Caco-2 (cell line): ENCODE data around the gene UNC79. TPM values are rescaled to one million over a fixed set of nuclear protein-coding genes. Genes with fewer than 3 reads are reported as not detected.

Experiments used
- BruUV-seq: library from RNA; stranded (reverse); fragments of 400-500 nt; replicated peaks from 2 replicates; lab custom pipeline; 2021; lab: Mats Ljungman, UMichigan
- CTCF ChIA-PET: fragments of 300-600 bp; sonication (Branson Sonifier 250); formaldehyde crosslinking; loops from one replicate; lab custom pipeline; 2022; ENCODE audit warnings: antibody characterized with exemption; lab: Charles Lee
- POLR2A ChIA-PET: fragments of 300-600 bp; sonication (Branson Sonifier 250); formaldehyde crosslinking; loops from one replicate; lab custom pipeline; 2022; ENCODE audit warnings: antibody characterized with exemption; lab: Charles Lee
- DNase-seq, 2 experiments: peaks; one replicate each; pipeline versions ENCODE4 v3.0.0 to v3.0.0-alpha.2; 2020 to 2022
- H3K27me3 ChIP-seq: replicated peaks from 2 replicates; pipeline ENCODE4 v1.6.0; 2011; ENCODE audit warnings: low read length; ENCODE audit not compliant: control insufficient read depth, insufficient read depth
- H3K36me3 ChIP-seq: 2 replicates; pipeline ENCODE4 v1.5.1; 2011; ENCODE audit warnings: low read length; ENCODE audit not compliant: control insufficient read depth, insufficient read depth
- H3K4me1 ChIP-seq: fragments of 250-450 bp; sonication (Bioruptor Pico); 2 replicates; pipeline ENCODE4 v1.5.1; 2020; ENCODE audit warnings: mild to moderate bottlenecking
- H3K4me3 ChIP-seq: 2 replicates; pipeline ENCODE4 v1.5.1; 2011; ENCODE audit warnings: low read depth, mild to moderate bottlenecking, control low read depth, low read length
- H3K9me3 ChIP-seq: fragments of 250-450 bp; sonication (Bioruptor Pico); 2 replicates; pipeline ENCODE4 v1.5.1; 2020; ENCODE audit warnings: mild to moderate bottlenecking, moderate library complexity
- H3K27ac Mint-ChIP-seq: one replicate; pipeline ENCODE4 v1.8.0; 2022; ENCODE audit warnings: mixed read lengths; ENCODE audit not compliant: unreplicated experiment
- H3K27me3 Mint-ChIP-seq: one replicate; pipeline ENCODE4 v1.8.0; 2022; ENCODE audit warnings: mixed read lengths; ENCODE audit not compliant: insufficient read depth, unreplicated experiment
- H3K36me3 Mint-ChIP-seq: one replicate; pipeline ENCODE4 v1.8.0; 2022; ENCODE audit warnings: mild to moderate bottlenecking, mixed read lengths; ENCODE audit not compliant: insufficient read depth, unreplicated experiment
- H3K4me1 Mint-ChIP-seq: one replicate; pipeline ENCODE4 v1.8.0; 2022; ENCODE audit warnings: low read depth, mixed read lengths; ENCODE audit not compliant: unreplicated experiment
- H3K4me3 Mint-ChIP-seq: one replicate; pipeline ENCODE4 v1.8.0; 2022; ENCODE audit warnings: mild to moderate bottlenecking, moderate library complexity, mixed read lengths; ENCODE audit not compliant: unreplicated experiment
- H3K9me3 Mint-ChIP-seq: one replicate; pipeline ENCODE4 v1.8.0; 2022; ENCODE audit warnings: mixed read lengths; ENCODE audit not compliant: unreplicated experiment
- CTCF ChIP-seq, 2 experiments: fragments of 200-600 bp in 1 of 2; IDR thresholded peaks; 1 replicate in 1 of 2; 2 replicates in 1 of 2; pipeline versions ENCODE4 v1.5.1 to v1.8.0; 2011 to 2022; ENCODE audit warnings: antibody characterized with exemption in 1 of 2, control low read depth in 1 of 2, inconsistent platforms in 1 of 2, low read depth in 1 of 2, low read length in 1 of 2, mild to moderate bottlenecking in 1 of 2, moderate library complexity in 1 of 2; ENCODE audit not compliant: insufficient read depth in 1 of 2, severe bottlenecking in 1 of 2, unreplicated experiment in 1 of 2
- intact Hi-C: fragments of 100-400 bp; cut with micrococcal nuclease; formaldehyde crosslinking; loops from one replicate; pipeline ENCODE4 v1.10.0; 2022; ENCODE audit not compliant: unreplicated experiment
- total RNA-seq: library from RNA; stranded (reverse); gene quantifications from 2 replicates; pipeline ENCODE4 v1.2.3, GENCODE V29; 2022

UNC79 gene
- total RNA-seq, 1 experiment from 2014 or later = 0.07 TPM

- no peak for DNase-seq
- CTCF ChIA-PET = no interaction called here
- intact Hi-C loops = no loop called here
- TF ChIP-seq CTCF (IDR thresholded peaks at IDR 0.05; ENCODE audit: insufficient read depth in 1 of 2, low read depth in 1 of 2, low read length in 1 of 2, severe bottlenecking in 1 of 2, unreplicated experiment in 1 of 2) = no peak
- H3K4me1 ChIP-seq = no peaks in the 10 kb centered on the region
- no peaks in the 10 kb centered on the region; the same call in 1 of the 2 replicates for H3K27me3 ChIP-seq
- Mint-ChIP-seq H3K27ac (no peak overlapping the region), H3K4me3 (no peak overlapping the region), H3K27me3 (peaks cover 32% of the 10 kb centered on the region), H3K4me1 (no peaks in the 10 kb centered on the region), H3K9me3 (no peaks in the 10 kb centered on the region), H3K36me3 (no peaks in the 10 kb centered on the region)
- POLR2A ChIA-PET = no interaction called here
- BruUV-seq = no TSS peak
- no peaks in the 10 kb centered on the region for H3K36me3 ChIP-seq
- H3K4me3 ChIP-seq = no peak overlapping the region
- no peaks in the 10 kb centered on the region for H3K9me3 ChIP-seq
Measured at GRCh38 chr14:93629643-93630042, 198.9 kb downstream of the UNC79 start.

- Histone ChIP-seq H3K27me3 (peaks cover 2% of the 10 kb centered on the region; the same call in 1 of the 2 replicates), H3K9me3 (no peaks in the 10 kb centered on the region), H3K36me3 (no peaks in the 10 kb centered on the region), H3K4me3 (no peak overlapping the region), H3K4me1 (no peaks in the 10 kb centered on the region)
- H3K4me1 Mint-ChIP-seq = no peaks in the 10 kb centered on the region
- ChIA-PET CTCF (no interaction called here), POLR2A (no interaction called here)
- intact Hi-C loops = no loop called here
- no peak for TF ChIP-seq CTCF (IDR thresholded peaks at IDR 0.05; ENCODE audit: insufficient read depth in 1 of 2, low read depth in 1 of 2, low read length in 1 of 2, severe bottlenecking in 1 of 2, unreplicated experiment in 1 of 2)
- DNase-seq = no peak
- H3K27me3 Mint-ChIP-seq = peaks cover 31% of the 10 kb centered on the region
- H3K27ac Mint-ChIP-seq = no peak overlapping the region
- no peaks in the 10 kb centered on the region for H3K36me3 Mint-ChIP-seq
- no peaks in the 10 kb centered on the region for H3K9me3 Mint-ChIP-seq
- BruUV-seq = no TSS peak
- no peak overlapping the region for H3K4me3 Mint-ChIP-seq
Measured at GRCh38 chr14:93638790-93639189, 208.1 kb downstream of the UNC79 start.

GRCh38 chr14:93643127-93643526, 212.4 kb downstream of the UNC79 start:
- H3K4me1 Mint-ChIP-seq = no peaks in the 10 kb centered on the region
- intact Hi-C loops = no loop called here
- Histone ChIP-seq H3K4me3 (no peak overlapping the region), H3K9me3 (no peaks in the 10 kb centered on the region), H3K4me1 (no peaks in the 10 kb centered on the region), H3K36me3 (no peaks in the 10 kb centered on the region), H3K27me3 (0 out of 2 replicates have a peak, but pooled peaks cover 1% of the 10 kb centered on the region)
- peaks cover 9% of the 10 kb centered on the region for H3K9me3 Mint-ChIP-seq
- no peaks in the 10 kb centered on the region for H3K36me3 Mint-ChIP-seq
- no peak for DNase-seq
- ChIA-PET CTCF (no interaction called here), POLR2A (no interaction called here)
- no peak for TF ChIP-seq CTCF (IDR thresholded peaks at IDR 0.05; ENCODE audit: insufficient read depth in 1 of 2, low read depth in 1 of 2, low read length in 1 of 2, severe bottlenecking in 1 of 2, unreplicated experiment in 1 of 2)
- H3K4me3 Mint-ChIP-seq = no peak overlapping the region
- H3K27ac Mint-ChIP-seq = no peak overlapping the region
- H3K27me3 Mint-ChIP-seq = peaks cover 20% of the 10 kb centered on the region
- BruUV-seq = no TSS peak
